Stimulated activated CD8-positive, alpha-beta memory T cell treated with anti-CD3 and anti-CD28 coated beads, Interleukin-2, amount 100 ng/mL, for 1 hour (primary cell): ENCODE results near the gene SNX33.
"Not testable (repeated sequence)": the region's sequence is repeated elsewhere in the genome, so short reads cannot be mapped to it uniquely, and the experiment has no call there.

Source experiments
- DNase-seq, 2 donors: peaks; one replicate each; pipeline ENCODE4 v3.0.0-alpha.2; 2020; ENCODE audit warnings: low read depth in 2 of 2

The SNX33 gene

GRCh38 chr15:75647370-75648155, at the start of gene SNX33:
Gene SNX33 (plus strand): TSS chr15:75647912. CDS start chr15:75649103, 1,191 bp downstream.
- DNase-seq: peak; percentile 24 to 43

- DNase-seq: no peak
These were observed 49.4 kb upstream of the SNX33 start for GRCh38 chr15:75598361-75598760.

DNA sequence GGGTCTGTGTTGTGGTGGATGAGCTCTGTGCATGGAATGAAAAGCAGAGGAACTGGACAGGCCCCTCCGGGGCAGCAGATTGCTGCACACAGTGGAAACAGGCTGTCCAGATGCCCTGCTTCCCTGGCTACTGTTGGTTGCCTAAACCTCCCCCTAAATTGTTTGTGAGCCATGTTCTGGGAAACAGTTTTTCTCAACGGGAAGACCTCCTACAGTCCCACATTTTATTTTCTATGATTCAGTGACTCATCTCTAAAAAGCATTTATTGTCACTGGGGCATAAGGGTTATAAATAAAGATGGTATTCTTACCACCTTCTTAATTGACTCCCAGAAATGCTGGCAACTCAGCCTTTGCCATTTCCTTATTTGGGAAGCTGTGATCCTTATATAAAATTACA, 48.3 kb upstream of the SNX33 start:
- no peak for DNase-seq

DNA sequence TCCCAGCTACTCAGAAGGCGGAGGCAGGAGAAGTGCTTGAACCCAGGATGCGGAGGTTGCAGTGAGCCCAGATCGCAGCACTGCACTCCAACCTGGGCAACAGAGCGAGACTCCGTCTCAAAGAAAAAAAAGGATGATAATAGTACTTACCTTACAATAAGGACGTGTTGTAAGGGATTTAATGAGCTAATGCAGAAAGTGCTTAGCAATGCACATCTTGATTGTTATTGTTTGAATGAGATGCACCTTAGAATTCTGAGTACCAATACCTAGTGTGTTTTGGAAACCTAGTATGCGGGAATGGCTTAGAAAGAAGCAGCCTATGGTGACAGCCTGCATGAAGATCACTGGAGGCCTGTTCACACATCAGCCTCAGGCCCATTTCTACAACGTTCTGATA, 41.7 kb upstream of the SNX33 start:
- no peak for DNase-seq

DNA sequence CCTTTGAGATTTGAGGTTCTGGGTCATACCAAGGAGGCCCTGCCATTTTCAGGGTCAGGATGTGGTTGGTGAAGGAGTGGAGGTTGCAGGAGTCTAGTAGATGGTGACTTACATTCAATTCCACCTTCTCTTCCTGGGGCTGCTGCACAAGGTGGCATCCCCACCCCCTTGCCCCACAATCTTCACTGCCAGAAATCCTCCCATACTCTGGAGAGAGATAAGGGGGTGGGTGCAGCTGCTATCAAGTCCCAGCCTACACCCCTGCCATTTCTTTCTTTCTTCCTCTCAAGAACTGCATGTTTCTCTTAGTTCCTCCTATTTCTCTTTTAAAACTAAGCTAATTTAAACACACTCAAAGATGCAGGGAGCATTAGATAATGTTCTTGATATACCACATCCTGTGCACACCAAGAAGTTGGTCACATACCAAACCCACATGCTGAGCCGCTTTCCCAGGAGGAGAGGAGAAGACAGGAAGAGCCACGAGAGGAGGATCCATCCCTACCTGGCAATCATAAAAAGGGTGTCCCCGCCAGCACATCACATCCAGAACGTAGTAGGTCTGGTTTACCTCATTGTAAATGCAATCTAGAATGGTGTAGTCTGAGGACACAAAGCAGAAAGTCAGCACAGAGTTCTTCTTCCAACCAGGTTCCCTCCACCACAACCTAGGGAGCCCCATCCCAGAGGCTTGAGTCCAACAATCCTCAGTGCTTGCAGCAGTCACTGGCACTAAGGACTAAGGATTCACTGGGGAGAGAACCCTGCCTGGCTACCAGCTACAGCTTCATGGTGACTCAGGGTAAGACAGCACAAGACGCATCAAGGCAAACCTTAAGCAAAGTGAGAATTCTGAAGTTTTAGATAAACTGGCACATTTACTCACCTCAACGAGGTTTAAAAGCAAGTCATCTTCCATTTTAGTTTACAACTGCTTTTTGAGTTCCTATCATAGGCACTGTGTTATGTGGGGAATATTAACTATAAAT, 40.7 kb upstream of the SNX33 start:
- no peak for DNase-seq

GRCh38 chr15:75616766-75617165, 30.9 kb upstream of the SNX33 start:
- DNase-seq: no peak

DNA sequence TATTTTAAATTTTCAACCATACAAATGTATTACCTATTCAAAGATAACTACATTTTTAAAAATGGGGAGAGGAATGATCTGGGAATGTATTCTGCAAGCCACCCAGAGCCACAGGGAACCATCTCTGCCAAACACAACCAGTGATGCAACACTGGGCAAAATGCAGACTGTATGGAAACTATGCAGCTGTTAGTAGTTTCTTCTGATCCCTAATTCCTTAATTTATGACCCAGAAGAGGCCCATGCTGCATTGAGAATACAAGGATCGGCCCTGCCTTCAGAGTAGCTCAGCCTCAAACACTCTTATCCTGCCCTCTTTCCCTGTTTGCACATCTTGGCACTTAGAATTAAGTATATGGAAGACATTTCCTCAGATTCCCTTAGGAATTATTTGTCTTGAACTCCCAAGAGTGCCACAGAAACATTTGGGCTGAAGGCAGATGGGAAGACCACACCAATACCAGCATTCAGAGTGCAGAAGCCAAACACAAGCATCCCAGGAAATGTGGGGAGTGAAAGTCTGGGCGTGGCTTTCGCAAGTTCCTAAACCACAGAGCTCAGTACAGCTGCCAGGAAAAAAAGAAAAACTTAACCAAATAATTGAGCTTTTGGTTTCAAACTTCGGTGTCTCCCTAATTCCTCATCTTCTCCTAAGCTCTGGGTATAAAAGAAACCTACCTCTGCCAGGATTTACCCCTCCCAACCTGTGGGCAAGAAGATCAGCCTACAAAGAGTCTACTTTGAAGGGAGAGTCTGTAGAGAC, 27.5 kb upstream of the SNX33 start:
- DNase-seq: no peak

GRCh38 chr15:75620841-75621391, 26.8 kb upstream of the SNX33 start:
- DNase-seq: no peak

DNA sequence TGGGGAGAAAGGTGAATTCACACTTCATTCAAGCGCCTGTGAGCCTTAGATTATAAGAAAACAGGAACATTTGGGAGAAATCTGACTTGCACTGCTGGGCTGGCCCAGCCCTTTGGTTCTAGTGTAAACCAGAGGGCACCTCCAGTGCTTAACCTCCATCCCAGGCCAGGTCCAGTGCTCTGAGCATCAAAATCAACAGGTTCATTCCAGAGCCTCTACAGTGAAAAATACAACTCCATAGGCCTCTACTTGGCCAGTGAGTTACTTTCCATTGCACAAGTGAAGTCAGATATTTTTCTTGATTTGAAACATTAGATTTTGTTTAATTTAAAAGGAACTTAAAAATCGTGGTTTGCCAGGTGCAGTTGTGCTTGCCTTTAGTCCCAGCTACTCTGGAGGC, 25.2 kb upstream of the SNX33 start:
- no peak for DNase-seq

- DNase-seq: peak; percentile 81 to 87
These were observed 22.0 kb upstream of the SNX33 start, which contains the start of gene SNUPN for GRCh38 chr15:75625542-75626347. Gene SNUPN (minus strand): TSS chr15:75625725. CDS start chr15:75621051, 4,674 bp downstream.

DNA sequence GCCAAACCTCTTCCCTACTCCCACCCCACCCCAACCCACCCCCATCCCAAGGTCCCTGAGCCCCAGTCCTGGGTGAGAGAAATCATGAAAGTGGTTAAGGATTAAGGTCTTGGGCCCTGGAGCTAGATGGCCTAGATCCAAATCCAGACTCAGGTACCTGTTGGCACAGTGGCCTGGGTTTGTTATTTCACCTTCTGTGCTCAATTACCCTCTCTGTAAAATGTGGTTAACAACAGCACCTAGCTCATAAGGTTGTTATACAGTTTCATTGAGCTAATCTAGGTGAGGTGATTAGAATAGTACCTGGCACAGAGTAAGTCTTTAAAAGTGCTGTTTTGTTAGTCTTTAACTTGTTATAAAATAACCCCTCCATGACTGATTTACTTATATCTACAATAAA, 15.8 kb upstream of the SNX33 start:
- DNase-seq: no peak

GRCh38 chr15:75633922-75634321, 13.8 kb upstream of the SNX33 start:
- DNase-seq: not testable (repeated sequence)

- no peak for DNase-seq
These were observed 11.7 kb upstream of the SNX33 start for GRCh38 chr15:75636026-75636425.

DNA sequence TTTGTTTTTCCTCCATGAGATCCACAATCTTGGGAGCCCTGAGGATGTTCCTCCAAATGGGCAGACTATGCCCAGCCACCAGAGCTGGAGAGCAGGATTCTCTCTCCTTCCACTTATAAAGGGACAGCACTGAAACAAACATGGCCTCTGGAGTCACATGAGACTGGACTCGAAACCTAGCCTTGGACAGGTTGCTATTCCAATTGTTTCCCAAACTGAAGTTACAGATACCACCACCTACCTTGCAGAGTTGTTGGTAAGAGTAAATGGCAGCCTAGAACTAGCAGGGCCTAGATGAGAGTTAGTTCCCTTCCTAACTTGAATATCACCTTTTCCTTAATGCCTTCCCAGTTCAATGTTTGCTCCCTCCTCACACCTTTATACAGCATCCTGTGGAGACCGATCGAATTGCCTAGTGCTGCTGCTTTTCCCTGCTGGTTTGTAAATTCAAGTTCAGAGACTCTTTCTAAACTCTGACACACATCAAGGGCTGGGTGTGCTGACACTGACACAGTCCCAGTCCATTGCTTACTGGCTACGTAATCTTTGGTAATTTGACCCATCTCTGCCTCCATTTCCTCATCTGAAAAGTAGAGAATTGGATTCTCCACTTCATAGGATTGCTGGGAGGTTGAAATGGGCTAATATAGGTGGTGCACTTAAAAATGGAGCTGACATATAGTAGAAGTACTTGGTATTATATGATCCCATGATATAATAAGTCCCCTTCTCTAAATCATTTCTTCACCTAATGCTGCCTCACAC, 10.3 kb upstream of the SNX33 start:
- no peak for DNase-seq

GRCh38 chr15:75639191-75639708, 8.5 kb upstream of the SNX33 start:
- DNase-seq: no peak

DNA sequence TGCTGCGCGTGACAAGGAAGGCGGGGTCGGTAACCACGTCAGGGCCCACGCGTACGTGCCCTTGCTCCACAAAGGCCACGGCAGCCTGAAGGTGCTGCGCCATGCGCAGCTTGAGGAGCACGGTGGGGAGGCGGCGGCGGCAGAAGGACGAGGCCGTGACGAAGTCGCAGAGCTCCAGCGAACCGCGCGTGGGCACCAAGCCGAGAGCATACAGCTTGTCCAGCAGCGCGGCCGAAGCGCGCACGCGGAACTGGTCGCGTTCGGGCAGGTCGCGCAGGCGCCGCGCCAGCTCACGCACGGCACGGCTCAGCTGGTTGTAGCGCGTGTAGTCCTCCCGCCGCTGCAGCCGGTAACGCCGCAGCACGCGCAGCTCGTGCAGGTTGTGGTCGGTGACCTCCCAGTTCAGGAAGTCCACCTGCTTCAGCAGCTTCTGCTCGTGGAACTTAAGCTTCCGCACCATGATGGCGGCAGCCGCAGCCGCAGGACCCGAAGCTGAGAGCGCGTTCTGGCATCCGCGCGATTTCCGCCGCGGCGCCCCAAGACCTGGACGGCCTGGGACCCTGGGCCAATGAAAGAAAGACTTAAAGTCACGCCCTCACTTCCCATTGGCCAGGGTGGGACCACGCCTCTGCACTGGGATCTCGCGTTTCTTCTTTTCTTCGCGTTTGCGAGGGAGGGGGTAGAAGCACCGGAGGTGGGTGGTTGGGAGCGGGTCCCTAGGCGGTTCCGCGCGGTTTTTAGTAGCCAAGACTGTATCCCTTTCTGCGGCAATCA, 7.8 kb upstream of the SNX33 start, which contains the start of gene IMP3:
Gene IMP3 (minus strand): TSS at position 516 of the 774 bp plus-strand sequence. CDS start 56 bp downstream, at position 460.
- DNase-seq: peak; percentile 83 to 88

- DNase-seq: peak; percentile 11 to 14
These were observed 7.1 kb upstream of the SNX33 start for GRCh38 chr15:75640483-75641178.

- DNase-seq: no peak
These were observed 6.6 kb upstream of the SNX33 start for GRCh38 chr15:75641179-75641503.
